Activated CD8-positive, alpha-beta memory T cell treated with anti-CD3 and anti-CD28 coated beads for 4 hours (primary cell): ENCODE data around the gene ADSL.

Experiments used
- DNase-seq, 2 donors: peaks; one replicate each; pipeline ENCODE4 v3.0.0-alpha.2; 2020; ENCODE audit warnings: low read depth in 2 of 2

ADSL gene

GRCh38 chr22:40417041-40417440 lies 70.7 kb downstream of the ADSL start:
- DNase-seq: no peak

DNA sequence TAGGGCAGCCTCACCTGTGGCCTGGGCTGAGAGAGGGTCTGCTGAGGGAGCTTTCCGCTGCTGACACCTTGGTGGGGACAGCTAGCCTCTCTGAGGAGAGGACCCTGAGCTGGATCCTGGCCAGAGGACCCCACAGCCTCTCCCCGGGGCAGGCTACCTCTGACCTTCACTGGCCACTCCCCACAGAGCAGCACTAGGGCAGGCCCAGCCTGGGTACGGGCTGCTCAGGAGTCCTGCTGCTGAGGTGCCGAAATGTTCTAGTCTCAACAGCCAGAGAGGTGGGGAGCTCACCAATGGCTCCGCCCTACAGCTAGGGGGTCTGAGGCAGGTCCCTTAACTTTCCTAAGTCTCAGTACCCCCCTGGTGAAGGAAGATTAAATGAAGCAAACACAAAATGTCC lies 71.6 kb downstream of the ADSL start:
- DNase-seq: no peak

- no peak for DNase-seq
These were observed 72.3 kb downstream of the ADSL start for GRCh38 chr22:40418366-40419201.

- DNase-seq: no peak
These were observed 73.4 kb downstream of the ADSL start for GRCh38 chr22:40419718-40420117.

DNA sequence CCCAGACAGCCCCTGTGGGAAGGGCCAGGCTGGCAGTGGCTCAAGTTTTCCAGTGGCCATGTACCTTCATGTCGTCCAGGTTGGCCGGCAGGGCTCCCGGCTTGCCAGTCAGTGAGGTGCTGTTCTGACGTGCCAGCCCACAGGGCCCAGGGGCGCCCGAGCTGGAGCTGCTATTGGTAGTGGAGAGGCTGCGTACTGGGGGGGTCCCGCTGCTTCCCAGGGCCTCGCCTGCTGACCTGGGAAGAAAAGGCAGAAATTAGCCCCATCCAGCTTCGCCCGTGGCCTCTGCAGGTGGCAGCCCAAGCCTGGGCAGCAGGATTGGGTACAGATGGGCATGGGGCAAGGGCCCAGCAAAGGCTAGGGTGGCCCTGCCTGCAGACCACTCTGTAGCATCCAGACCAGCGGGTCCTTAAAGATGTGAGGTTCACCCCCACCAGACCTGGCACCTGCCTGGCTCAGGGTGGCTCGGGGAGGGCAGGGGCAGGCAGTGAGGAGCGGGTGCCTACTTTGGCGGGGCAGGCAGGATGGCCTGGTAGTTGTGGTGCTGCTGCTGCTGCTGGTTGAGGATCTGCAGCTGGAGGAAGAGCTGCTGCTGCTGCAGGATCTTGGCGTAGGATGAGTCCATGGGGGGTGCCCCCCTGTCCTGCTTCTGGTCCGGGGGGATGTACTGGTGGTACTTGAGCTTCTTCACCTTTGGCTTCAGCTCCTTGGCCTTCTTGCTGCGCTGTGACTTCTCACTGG lies 74.2 kb downstream of the ADSL start:
- DNase-seq: no peak

- no peak for DNase-seq
These were observed 74.7 kb downstream of the ADSL start for GRCh38 chr22:40421082-40421350.

GRCh38 chr22:40421941-40422340 lies 75.6 kb downstream of the ADSL start:
- DNase-seq: no peak

DNA sequence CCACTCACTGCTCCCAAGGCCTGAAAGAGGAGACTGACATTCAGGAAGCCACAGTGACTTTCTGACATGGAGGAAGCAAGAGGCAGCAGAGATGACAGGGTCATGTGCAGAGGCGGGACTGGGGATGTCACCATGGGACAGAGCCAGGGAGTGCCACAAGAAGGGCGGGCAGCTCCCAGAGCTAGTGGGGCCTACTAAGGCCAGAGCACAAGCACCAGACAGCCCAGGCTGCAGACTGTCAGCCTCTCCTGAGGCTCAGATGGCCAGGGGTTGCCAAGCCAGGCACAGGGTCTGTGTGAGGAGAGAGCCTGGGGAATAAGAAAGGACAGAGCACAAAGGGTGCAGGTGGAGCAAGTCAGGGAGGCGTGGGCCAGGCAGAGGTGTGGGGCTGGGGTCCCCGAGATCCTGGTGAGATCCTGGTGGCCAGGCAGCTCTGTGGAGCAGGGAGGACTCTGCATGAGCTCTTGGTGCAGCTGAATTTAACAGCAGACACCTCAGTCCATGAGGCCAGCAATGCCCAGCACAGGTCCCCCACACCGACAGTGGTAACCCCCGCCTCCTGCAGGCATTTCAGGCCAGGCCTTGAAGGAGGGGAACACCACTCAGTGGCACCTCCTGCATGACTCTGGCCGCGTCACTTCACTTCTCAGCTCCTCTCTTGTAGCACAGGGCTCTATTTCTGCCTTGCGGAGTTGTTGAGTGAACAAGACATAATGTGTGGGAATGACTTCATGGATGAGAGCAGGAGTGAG lies 76.4 kb downstream of the ADSL start:
- DNase-seq: no peak

- no peak for DNase-seq
These were observed 77.0 kb downstream of the ADSL start for GRCh38 chr22:40423310-40423688.

DNA sequence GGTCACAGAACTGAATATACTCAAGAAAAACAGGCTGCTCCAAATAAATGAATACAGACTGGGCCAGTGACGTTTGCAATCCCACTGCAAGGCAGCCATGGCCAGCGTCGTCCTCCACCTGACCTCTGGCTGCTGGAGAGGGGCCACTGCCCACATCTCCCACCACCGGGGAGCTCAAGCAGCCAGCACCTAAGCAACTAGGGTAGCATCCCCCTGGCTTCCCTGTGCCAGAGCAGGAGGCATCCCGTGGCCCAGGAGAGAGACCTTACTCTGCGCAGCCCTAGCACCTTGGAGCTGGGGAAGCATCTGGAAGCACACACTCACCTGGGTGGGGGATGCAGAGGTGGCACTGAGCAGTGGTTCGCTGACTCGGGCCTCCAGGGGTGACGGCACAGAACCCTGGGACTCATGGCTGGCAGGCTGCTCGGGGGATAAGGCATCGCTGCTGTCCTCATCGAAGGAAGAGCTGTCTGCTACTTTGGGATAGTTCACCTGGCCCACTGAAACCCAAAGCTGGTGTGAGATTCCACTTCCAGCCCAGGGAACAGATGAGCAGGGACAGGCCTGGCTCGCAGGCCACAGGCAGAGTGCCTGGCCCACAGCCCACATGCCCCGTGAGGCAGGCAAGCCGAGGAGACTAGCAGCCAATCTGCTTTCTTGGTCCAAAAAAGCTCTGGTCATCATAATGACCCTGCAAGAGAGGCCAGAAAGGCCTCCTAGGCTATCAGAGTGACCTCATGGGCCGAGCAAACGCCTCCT lies 77.8 kb downstream of the ADSL start:
- DNase-seq: no peak

- no peak for DNase-seq
These were observed 78.8 kb downstream of the ADSL start for GRCh38 chr22:40425082-40425481.

DNA sequence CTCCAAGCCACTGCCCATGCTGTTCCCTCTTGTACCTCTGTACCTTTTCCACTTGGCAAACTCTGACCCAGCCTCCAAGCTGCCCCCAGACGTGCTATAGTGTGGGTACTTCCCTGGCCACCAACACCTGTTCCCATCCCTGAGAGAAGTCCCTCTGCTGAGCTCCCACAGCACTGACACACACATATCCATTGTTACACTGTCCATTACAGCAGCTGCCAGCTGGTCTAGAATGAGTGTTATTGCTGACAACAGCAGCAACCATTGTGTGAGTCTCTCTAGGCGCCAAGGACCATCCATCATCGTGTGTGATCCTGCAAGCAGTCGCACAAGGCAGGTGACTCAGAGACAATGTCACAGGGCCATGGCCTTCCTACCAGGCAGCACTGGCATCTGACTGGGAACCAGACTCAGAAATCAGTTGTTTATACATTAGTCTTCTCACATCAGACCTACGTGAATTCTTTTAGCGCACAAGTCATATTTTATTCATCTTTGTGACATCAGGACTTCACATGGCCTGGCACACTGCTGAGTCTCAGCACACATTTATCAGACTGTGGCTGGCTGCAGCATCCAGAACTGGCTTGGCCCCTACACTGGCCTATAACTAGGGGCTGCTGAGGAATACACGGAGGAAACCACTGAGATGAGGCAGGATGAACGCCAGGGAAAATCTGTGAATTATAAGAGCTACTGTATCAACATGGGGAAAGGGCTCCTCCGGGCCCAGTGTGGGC lies 80.5 kb downstream of the ADSL start:
- DNase-seq: no peak

DNA sequence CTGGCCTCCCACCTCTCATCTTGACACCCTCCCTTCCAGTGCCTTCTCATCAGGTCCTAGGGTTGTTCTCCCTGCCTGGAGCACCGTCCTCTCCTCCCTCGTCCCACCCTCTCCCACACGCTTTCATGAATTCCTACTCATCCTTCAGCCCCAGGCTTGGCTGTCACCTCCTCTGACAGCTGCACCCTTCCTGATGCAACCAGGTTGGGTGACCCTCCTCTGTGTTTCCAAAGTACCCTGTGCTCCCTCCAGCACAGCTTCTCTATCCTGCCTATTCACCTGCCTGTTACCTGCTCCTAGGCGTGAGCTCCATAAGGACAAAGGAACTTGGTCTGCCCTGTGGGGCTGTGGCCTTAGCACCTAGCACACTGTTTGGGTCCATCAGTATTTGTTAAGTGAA lies 82.5 kb downstream of the ADSL start:
- DNase-seq: no peak

- no peak for DNase-seq
These were observed 83.2 kb downstream of the ADSL start for GRCh38 chr22:40429481-40429880.

DNA sequence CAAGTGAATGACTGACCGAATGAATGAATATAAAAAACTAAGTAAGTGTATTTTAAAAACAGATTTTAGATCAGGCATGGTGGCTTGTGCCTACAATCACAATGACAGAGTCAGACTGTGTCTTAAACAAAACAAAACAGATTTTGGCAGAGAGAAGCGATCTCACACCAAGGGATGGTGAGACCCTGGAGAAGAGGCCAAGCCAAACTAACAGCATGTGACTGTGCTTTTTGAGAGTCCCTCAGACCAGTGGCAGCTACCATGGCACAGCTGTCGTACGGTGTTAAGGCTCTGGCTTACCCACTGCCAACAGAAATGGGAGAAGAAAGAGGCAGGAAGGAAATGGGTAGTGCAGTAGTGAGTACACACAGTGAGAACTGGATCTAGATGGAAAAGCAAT lies 84.7 kb downstream of the ADSL start:
- no peak for DNase-seq

- DNase-seq: no peak
These were observed 85.9 kb downstream of the ADSL start for GRCh38 chr22:40432157-40432556.

DNA sequence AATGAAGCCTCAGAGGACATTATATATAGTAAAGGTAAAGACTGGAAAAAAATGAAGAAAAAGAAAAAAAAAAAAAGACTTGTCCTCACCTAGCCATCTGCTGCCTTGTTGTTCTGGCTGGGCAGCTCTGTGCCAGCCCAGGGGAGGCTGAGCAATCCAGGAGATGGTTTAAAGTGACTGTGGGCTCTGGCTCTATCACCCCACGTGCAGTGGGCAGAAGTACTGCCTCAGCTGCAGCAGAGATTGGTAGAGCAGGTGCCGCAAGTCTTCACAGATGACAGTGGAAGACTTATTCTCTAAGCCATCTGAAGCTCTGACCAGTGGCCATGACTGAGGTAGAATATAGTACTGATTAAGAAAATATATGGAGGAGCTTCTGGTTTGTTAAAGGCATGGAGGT lies 86.3 kb downstream of the ADSL start:
- DNase-seq: no peak

DNA sequence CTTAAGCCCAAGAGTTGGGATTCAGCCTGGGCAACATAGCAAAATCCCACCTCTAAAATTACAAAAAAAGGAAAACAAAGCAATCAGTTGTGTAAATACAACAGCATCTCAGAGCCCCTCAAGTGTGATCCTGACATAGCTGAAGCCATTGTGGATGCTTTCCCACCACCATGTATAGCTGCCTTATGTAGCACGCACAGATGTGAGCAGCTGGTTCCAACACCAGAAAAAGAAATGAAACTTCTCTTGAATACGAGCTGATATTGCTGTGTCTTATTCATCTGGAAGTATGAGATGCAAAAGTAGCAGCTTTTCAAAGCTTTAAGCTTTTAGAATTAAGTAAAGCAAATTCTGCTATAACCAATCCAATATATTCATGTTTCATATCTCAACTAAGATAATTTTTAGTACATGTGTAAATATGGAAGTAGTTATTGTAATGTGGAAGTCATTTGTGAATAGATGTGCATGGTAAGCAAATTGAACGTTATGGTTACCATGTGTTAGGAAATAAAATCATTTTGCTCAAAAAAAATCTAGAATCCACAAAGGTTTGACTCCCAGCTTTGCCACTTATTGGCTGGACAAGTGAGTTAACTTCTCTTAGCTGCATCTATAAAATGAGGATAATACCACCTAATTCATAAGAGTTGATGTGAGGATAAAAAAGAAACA lies 87.3 kb downstream of the ADSL start:
- no peak for DNase-seq

- no peak for DNase-seq
These were observed 87.8 kb downstream of the ADSL start for GRCh38 chr22:40434106-40434505.

DNA sequence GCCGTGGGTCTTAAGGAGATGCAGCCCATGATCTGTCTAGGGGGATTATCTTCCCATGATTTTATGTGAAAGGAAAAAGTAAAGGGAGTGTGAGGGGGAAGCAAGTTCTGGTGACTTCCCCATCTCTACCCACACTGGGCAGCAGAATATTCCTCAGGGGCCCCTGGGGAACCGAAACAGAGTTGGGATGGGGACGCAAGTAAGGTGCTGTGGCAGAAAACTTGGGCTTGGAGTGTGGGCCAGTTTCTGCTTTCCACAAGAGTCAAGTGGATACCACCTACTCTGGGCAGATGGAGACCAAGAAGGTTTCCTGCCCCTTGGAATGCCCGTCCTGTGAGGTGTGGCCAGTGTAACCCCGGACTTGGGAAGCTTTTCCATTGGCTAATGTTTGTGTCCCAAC lies 88.4 kb downstream of the ADSL start:
- DNase-seq: no peak
